ENCODE measurements around the gene KRTAP10-1. TPM values are rescaled to one million over a fixed set of nuclear protein-coding genes. Genes with fewer than 3 reads are reported as not detected.
"Not testable (repeated sequence)": the region's sequence is repeated elsewhere in the genome, so short reads cannot be mapped to it uniquely, and the experiment has no call there.

Gene KRTAP10-1
- total RNA-seq, 1 experiment from 2014 or later: not detected

- H3K4me1 ChIP-seq; H3K9me3 ChIP-seq (replicated peaks); H3K4me3 ChIP-seq; H3K36me3 ChIP-seq; H3K27me3 ChIP-seq; DNase-seq; H3K27ac ChIP-seq: not testable (repeated sequence)
Observed at GRCh38 chr21:44503006-44503889, 36.7 kb downstream of the KRTAP10-1 start.

DNA sequence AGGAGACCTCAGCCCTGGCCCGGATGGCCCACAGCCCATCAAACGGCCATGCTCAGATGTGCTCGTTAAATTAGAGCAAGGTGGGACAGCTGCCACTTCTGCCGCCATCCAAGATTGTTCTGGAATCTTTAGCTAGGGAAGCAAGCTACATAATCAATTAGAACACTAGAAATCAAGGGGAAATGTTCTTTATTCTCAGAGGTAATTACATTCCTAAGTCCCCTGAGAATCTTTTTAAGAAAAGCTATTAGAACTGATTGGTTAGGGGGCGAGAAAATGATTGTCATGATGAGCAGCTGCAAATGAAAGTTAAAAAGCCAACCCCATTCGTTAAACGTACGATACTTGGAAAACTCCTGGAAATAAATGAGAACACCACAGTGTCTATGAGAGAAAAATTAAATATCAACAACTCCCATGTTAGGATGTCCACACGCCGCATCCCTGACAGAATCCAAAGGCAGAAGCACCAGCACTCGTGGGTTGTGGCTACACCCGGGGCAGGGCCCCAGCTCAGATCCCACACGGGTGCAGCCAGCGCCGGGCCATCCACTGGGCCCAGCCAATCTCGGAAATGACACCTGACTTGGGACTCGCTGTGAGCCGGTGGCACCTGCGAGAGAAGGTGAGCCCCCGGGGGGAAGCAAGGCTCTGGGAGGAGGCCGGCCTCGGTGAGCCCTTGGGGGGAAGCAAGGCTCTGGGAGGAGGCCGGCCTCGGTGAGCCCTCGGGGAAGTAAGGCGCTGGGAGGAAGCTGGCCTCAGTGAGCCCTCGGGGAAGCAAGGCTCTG lies 37.6 kb downstream of the KRTAP10-1 start:
- no peaks in the 10 kb centered on the region for H3K36me3 ChIP-seq
- H3K27ac ChIP-seq: no peak overlapping the region
- 0 out of 2 replicates have a peak, but pooled peaks cover 12% of the 10 kb centered on the region for H3K27me3 ChIP-seq
- no peaks in the 10 kb centered on the region for H3K9me3 ChIP-seq (replicated peaks)
- no peak for DNase-seq
- no peaks in the 10 kb centered on the region for H3K4me1 ChIP-seq
- no peak overlapping the region for H3K4me3 ChIP-seq

- H3K27ac ChIP-seq: no peak overlapping the region
- H3K4me1 ChIP-seq: no peaks in the 10 kb centered on the region
- H3K36me3 ChIP-seq: no peaks in the 10 kb centered on the region
- DNase-seq: no peak
- H3K4me3 ChIP-seq: no peak overlapping the region
- no peaks in the 10 kb centered on the region for H3K9me3 ChIP-seq (replicated peaks)
- 0 out of 2 replicates have a peak, but pooled peaks cover 12% of the 10 kb centered on the region for H3K27me3 ChIP-seq
Observed at GRCh38 chr21:44500111-44500510, 39.9 kb downstream of the KRTAP10-1 start.

- no peaks in the 10 kb centered on the region for H3K4me1 ChIP-seq
- no peaks in the 10 kb centered on the region for H3K36me3 ChIP-seq
- no peaks in the 10 kb centered on the region for H3K9me3 ChIP-seq (replicated peaks)
- no peak overlapping the region for H3K4me3 ChIP-seq
- no peak overlapping the region for H3K27ac ChIP-seq
- 0 out of 2 replicates have a peak, but pooled peaks cover 12% of the 10 kb centered on the region for H3K27me3 ChIP-seq
- DNase-seq: no peak
Observed at GRCh38 chr21:44499631-44500030, 40.4 kb downstream of the KRTAP10-1 start.

DNA sequence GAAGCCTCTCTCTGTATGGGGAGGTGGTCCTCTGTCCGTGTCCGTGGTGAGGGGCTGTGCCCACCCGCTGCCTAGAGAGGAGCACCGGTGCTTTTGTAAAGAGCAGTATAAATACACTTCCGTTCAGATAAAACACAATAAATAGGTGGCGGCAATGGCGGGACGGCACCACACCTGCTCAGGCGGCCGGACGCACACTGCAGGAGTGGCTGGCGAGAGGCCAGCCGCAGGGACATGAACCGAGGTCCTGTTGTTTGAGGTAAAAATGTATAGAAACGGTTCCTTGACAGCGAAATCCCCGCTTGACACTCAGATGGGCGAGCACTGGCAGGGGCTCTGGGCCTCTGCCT lies 40.8 kb downstream of the KRTAP10-1 start:
- Histone ChIP-seq H3K36me3 (no peaks in the 10 kb centered on the region), H3K9me3 (replicated peaks) (no peaks in the 10 kb centered on the region), H3K27ac (no peak overlapping the region), H3K27me3 (0 out of 2 replicates have a peak, but pooled peaks cover 12% of the 10 kb centered on the region), H3K4me1 (no peaks in the 10 kb centered on the region), H3K4me3 (no peak overlapping the region)
- DNase-seq: no peak

GRCh38 chr21:44498280-44499210 lies 41.5 kb downstream of the KRTAP10-1 start:
- no peaks in the 10 kb centered on the region for H3K36me3 ChIP-seq
- H3K4me1 ChIP-seq: no peaks in the 10 kb centered on the region
- H3K27me3 ChIP-seq: 0 out of 2 replicates have a peak, but pooled peaks cover 12% of the 10 kb centered on the region
- no peak overlapping the region for H3K4me3 ChIP-seq
- no peak overlapping the region for H3K27ac ChIP-seq
- DNase-seq: no peak
- no peaks in the 10 kb centered on the region for H3K9me3 ChIP-seq (replicated peaks)

- no peak for DNase-seq
- Histone ChIP-seq H3K36me3 (no peaks in the 10 kb centered on the region), H3K27me3 (0 out of 2 replicates have a peak, but pooled peaks cover 12% of the 10 kb centered on the region), H3K4me3 (no peak overlapping the region), H3K27ac (no peak overlapping the region), H3K9me3 (replicated peaks) (no peaks in the 10 kb centered on the region), H3K4me1 (no peaks in the 10 kb centered on the region)
Observed at GRCh38 chr21:44497703-44498126, 42.3 kb downstream of the KRTAP10-1 start.

GRCh38 chr21:44496564-44497550 lies 43.1 kb downstream of the KRTAP10-1 start:
- no peaks in the 10 kb centered on the region for H3K36me3 ChIP-seq
- H3K9me3 ChIP-seq (replicated peaks): no peaks in the 10 kb centered on the region
- H3K4me1 ChIP-seq: no peaks in the 10 kb centered on the region
- H3K27me3 ChIP-seq: 0 out of 2 replicates have a peak, but pooled peaks cover 12% of the 10 kb centered on the region
- H3K27ac ChIP-seq: no peak overlapping the region
- no peak for DNase-seq
- H3K4me3 ChIP-seq: no peak overlapping the region

DNA sequence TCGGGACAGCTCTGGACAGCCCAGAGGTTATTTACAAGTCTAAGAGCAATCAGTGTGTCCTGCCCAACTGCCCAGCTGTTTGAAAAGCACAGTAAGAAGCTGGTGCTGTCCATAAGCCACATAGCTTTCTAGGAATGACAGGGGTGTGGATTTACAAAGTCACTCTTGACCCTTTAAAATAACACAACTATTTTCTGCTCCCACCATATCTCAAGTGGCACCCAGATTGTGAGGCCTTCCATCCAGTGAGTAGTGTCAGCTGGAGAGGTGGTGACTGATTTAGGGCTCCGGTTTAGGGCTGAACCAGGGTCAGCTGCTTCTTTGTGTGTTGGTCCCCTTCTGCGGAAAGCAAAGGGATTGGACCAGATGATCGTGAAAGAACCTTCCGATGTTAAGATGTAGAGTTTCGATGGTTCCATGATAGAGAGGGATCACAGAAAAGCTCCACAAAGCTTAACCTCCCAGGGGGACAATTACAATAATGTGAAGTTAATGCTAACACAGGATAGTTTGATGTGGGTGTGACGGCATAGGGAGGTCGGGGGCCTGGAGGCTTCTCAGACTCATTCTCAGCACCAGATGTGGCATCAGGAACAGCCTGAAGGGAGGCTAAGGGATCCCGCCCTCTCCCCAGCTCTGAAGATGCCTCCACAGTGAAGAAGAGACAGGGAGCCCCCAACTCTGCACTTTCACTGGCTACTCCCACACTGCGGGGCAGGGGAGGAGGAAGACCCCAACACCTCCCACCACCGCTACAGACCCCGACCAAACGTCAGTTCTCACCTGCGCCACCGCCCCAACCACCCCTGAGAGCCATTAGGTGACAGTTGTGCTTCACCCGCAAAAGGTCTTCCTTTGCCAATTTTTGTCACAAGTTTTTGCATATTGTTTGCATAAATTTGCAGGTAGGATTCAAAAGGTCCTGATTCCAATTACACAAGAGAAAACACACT lies 44.1 kb downstream of the KRTAP10-1 start:
- H3K9me3 ChIP-seq (replicated peaks): no peaks in the 10 kb centered on the region
- no peak for DNase-seq
- H3K27me3 ChIP-seq: 0 out of 2 replicates have a peak, but pooled peaks cover 12% of the 10 kb centered on the region
- H3K36me3 ChIP-seq: no peaks in the 10 kb centered on the region
- no peak overlapping the region for H3K4me3 ChIP-seq
- H3K4me1 ChIP-seq: no peaks in the 10 kb centered on the region
- H3K27ac ChIP-seq: no peak overlapping the region

DNA sequence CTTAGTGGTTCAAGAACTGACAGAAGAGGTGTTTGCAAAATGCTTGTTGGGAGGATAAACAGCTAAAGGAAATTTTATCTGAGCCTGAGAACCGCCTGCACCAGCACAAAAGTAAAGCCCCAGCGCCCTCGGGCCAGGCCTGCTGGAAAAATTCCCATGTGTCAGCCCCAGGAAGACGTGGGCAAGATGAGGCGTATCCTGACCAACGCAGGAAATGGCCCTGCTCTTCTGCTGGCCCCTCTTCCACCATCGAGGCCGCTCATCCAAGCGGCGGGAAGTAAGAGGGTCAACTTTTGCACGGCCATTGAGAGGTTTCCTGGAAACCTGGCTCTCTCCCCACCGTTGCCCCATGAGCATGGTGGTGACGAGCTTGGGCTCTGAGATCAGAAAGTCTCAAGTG lies 45.0 kb downstream of the KRTAP10-1 start:
- Histone ChIP-seq H3K4me1 (no peaks in the 10 kb centered on the region), H3K36me3 (no peaks in the 10 kb centered on the region), H3K9me3 (replicated peaks) (no peaks in the 10 kb centered on the region), H3K27me3 (0 out of 2 replicates have a peak, but pooled peaks cover 7% of the 10 kb centered on the region), H3K27ac (no peak overlapping the region), H3K4me3 (no peak overlapping the region)
- no peak for DNase-seq

- Histone ChIP-seq H3K4me3 (no peak overlapping the region), H3K27ac (no peak overlapping the region), H3K4me1 (no peaks in the 10 kb centered on the region), H3K9me3 (replicated peaks) (no peaks in the 10 kb centered on the region), H3K27me3 (0 out of 2 replicates have a peak, but pooled peaks cover 7% of the 10 kb centered on the region), H3K36me3 (no peaks in the 10 kb centered on the region)
- DNase-seq: no peak
Observed at GRCh38 chr21:44494418-44494817, 45.6 kb downstream of the KRTAP10-1 start.

- DNase-seq: no peak
- H3K27me3 ChIP-seq: no peaks in the 10 kb centered on the region
- no peak overlapping the region for H3K4me3 ChIP-seq
- H3K36me3 ChIP-seq: no peaks in the 10 kb centered on the region
- no peak overlapping the region for H3K27ac ChIP-seq
- no peaks in the 10 kb centered on the region for H3K4me1 ChIP-seq
- H3K9me3 ChIP-seq (replicated peaks): no peaks in the 10 kb centered on the region
Observed at GRCh38 chr21:44492567-44493385, 47.2 kb downstream of the KRTAP10-1 start.
